Osteoblast (primary cell): Measurements from ENCODE around the gene ARHGEF26. TPM values are rescaled to one million over a fixed set of nuclear protein-coding genes. Genes with fewer than 3 reads are reported as not detected.

Experiments
- DNase-seq: peaks from one replicate; pipeline ENCODE4 v3.0.0; 2011; ENCODE audit warnings: low spot score, mixed read lengths; ENCODE audit not compliant: insufficient read length; ENCODE audit errors: missing footprints
- H2AFZ ChIP-seq: 2 replicates; pipeline ENCODE4 v1.6.0; 2011; ENCODE audit warnings: mild to moderate bottlenecking, low read length
- H3K27ac ChIP-seq: 2 replicates; pipeline ENCODE4 v1.5.1; 2011; ENCODE audit warnings: mild to moderate bottlenecking, low read depth, low read length, moderate library complexity
- H3K27me3 ChIP-seq: 2 replicates; pipeline ENCODE4 v1.6.0; 2012; ENCODE audit warnings: mild to moderate bottlenecking, control low read depth, inconsistent platforms, low read length, moderate library complexity; ENCODE audit not compliant: insufficient read depth
- H3K36me3 ChIP-seq: 2 replicates; pipeline ENCODE4 v1.5.1; 2011; ENCODE audit warnings: mild to moderate bottlenecking, low read length, control low read depth, moderate library complexity; ENCODE audit not compliant: insufficient read depth
- H3K4me1 ChIP-seq: 2 replicates; pipeline ENCODE4 v1.5.1; 2011; ENCODE audit warnings: mild to moderate bottlenecking, low read length, control low read depth, moderate library complexity; ENCODE audit not compliant: insufficient read depth
- H3K4me2 ChIP-seq: 2 replicates; pipeline ENCODE4 v1.6.0; 2011; ENCODE audit warnings: mild to moderate bottlenecking, low read length; ENCODE audit not compliant: insufficient read depth
- H3K4me3 ChIP-seq: fragments of 200-600 bp; sonication (generic); 3 replicates; pipeline ENCODE4 v1.5.1; 2012; ENCODE audit warnings: mild to moderate bottlenecking, low read length, inconsistent platforms; ENCODE audit not compliant: insufficient read depth
- H3K79me2 ChIP-seq: 2 replicates; pipeline ENCODE4 v1.6.0; 2012; ENCODE audit warnings: mild to moderate bottlenecking, low read length, control low read depth, inconsistent platforms; ENCODE audit not compliant: insufficient read depth
- H3K9me3 ChIP-seq: 2 replicates; pipeline ENCODE4 v1.5.1; 2011; ENCODE audit warnings: low read depth, low read length, control low read depth
- H4K20me1 ChIP-seq: 2 replicates; pipeline ENCODE4 v1.6.0; 2012; ENCODE audit warnings: mild to moderate bottlenecking, low read length, control low read depth; ENCODE audit not compliant: insufficient read depth
- CTCF ChIP-seq: IDR thresholded peaks from 2 replicates; pipeline ENCODE4 v1.5.1; 2011; ENCODE audit warnings: mild to moderate bottlenecking, low read depth, low read length, moderate library complexity; ENCODE audit errors: extremely low read depth
- total RNA-seq: library from RNA; depleted of rRNA; stranded (reverse); fragments of >200 nt; gene quantifications from 2 replicates; pipeline ENCODE4 v1.2.3, GENCODE V29; 2012

Gene ARHGEF26
- total RNA-seq, 1 donor: 3.6 TPM

GRCh38 chr3:154119951-154120350 lies 1.2 kb upstream of the ARHGEF26 start:
- Histone ChIP-seq H3K9me3 (no peaks in the 10 kb centered on the region), H3K36me3 (no peaks in the 10 kb centered on the region), H3K79me2 (no peaks in the 10 kb centered on the region), H3K4me1 (peaks cover 15% of the 10 kb centered on the region), H3K4me2 (no peak overlapping the region), H3K27ac (no peak overlapping the region), H2AFZ (no peak overlapping the region), H3K27me3 (peaks cover 6% of the 10 kb centered on the region), H3K4me3 (no peak overlapping the region), H4K20me1 (no peaks in the 10 kb centered on the region)
- no peak for DNase-seq
- no peak for TF ChIP-seq CTCF

GRCh38 chr3:154121701-154122551 lies 736 bp downstream of the ARHGEF26 start:
- no peak for TF ChIP-seq CTCF
- H3K36me3 ChIP-seq: no peaks in the 10 kb centered on the region
- no peak overlapping the region for H3K27ac ChIP-seq
- H3K9me3 ChIP-seq: no peaks in the 10 kb centered on the region
- peaks cover 6% of the 10 kb centered on the region for H3K27me3 ChIP-seq
- no peaks in the 10 kb centered on the region for H3K79me2 ChIP-seq
- peaks cover 15% of the 10 kb centered on the region for H3K4me1 ChIP-seq
- no peaks in the 10 kb centered on the region for H4K20me1 ChIP-seq
- H3K4me2 ChIP-seq: peak overlapping the region; percentile 91
- H2AFZ ChIP-seq: peak overlapping the region; percentile 95
- peak; percentile 90 for DNase-seq
- H3K4me3 ChIP-seq: peak overlapping the region; percentile 81

- no peaks in the 10 kb centered on the region for H3K36me3 ChIP-seq
- no peak for TF ChIP-seq CTCF
- peaks cover 15% of the 10 kb centered on the region for H3K4me1 ChIP-seq
- H2AFZ ChIP-seq: peak overlapping the region; percentile 95
- peak overlapping the region; percentile 91 for H3K4me2 ChIP-seq
- H3K9me3 ChIP-seq: no peaks in the 10 kb centered on the region
- no peaks in the 10 kb centered on the region for H3K79me2 ChIP-seq
- H4K20me1 ChIP-seq: no peaks in the 10 kb centered on the region
- no peak overlapping the region for H3K27ac ChIP-seq
- no peak for DNase-seq
- peaks cover 6% of the 10 kb centered on the region for H3K27me3 ChIP-seq
- peak overlapping the region; percentile 81 for H3K4me3 ChIP-seq
Observed at GRCh38 chr3:154122552-154122911, 1.3 kb downstream of the ARHGEF26 start.

- Histone ChIP-seq H2AFZ (peak overlapping the region; percentile 95), H3K27ac (no peak overlapping the region), H3K9me3 (no peaks in the 10 kb centered on the region)
Observed at GRCh38 chr3:154122912-154123559, 1.8 kb downstream of the ARHGEF26 start.

More at GRCh38 chr3:154122912-154123559, 1.8 kb downstream of the ARHGEF26 start:
- no peaks in the 10 kb centered on the region for H3K36me3 ChIP-seq
- TF ChIP-seq CTCF: no peak
- peak; percentile 85 for DNase-seq
- H3K79me2 ChIP-seq: no peaks in the 10 kb centered on the region
- peak overlapping the region; percentile 91 for H3K4me2 ChIP-seq
- H4K20me1 ChIP-seq: no peaks in the 10 kb centered on the region
- peak overlapping the region; percentile 81 for H3K4me3 ChIP-seq
- H3K27me3 ChIP-seq: peaks cover 6% of the 10 kb centered on the region
- peaks cover 15% of the 10 kb centered on the region for H3K4me1 ChIP-seq
